Glomerular endothelial cell (primary cell): ENCODE data around the gene SERPINA1. TPM values are rescaled to one million over a fixed set of nuclear protein-coding genes. Genes with fewer than 3 reads are reported as not detected.
"Not testable (repeated sequence)": the region's sequence is repeated elsewhere in the genome, so short reads cannot be mapped to it uniquely, and the experiment has no call there.

Experiments used
- DNase-seq: peaks from one replicate; pipeline ENCODE4 v3.0.0-alpha.2; 2011; ENCODE audit warnings: low read depth, low spot score; ENCODE audit errors: extremely low read depth
- total RNA-seq: library from RNA; depleted of rRNA; stranded (reverse); fragments of >200 nt; gene quantifications from 2 replicates; pipeline ENCODE4 v1.2.3, GENCODE V29; 2015

The SERPINA1 gene
- total RNA-seq, 1 donor from 2014 or later: 0.88 TPM

DNA sequence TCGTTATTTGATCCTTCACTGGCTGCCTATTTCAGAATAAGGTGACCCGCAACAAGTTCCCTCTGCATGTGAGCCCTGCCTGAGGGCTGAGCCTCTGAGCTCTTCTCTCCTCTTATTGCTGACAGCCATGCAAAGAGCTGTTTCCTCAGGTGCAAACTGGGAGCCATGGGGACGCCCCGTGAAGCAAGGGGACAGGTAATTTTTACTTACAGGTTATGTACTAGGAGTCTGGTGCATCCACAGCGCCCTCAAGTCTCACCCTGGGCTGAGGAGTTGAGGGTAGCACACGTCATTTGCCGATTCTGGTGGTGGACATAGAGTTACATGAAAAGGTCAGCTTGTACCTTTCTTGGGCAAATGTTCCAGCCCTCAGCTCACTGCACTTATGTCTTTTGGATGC, 39.1 kb downstream of the SERPINA1 start:
- no peak for DNase-seq

DNA sequence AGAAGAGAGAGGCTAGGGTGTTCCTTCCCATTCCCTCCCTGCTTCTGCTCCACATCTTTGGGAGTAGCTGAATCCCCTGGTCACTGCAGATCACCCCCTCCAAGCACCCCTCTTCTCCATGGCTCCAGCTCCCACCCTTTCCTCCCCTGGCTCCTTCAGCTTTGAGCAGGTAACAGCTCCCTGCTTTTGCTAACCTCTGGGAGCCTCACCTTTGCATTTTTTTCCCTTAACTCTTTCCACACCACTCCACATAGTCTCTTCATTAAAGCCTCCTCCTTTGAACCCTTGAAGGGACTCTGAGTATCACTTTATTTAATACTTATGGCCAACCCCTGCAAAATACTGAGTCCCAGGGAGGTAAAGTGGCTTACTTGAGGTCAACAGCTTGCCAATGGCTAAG, 39.6 kb downstream of the SERPINA1 start:
- DNase-seq: no peak

DNA sequence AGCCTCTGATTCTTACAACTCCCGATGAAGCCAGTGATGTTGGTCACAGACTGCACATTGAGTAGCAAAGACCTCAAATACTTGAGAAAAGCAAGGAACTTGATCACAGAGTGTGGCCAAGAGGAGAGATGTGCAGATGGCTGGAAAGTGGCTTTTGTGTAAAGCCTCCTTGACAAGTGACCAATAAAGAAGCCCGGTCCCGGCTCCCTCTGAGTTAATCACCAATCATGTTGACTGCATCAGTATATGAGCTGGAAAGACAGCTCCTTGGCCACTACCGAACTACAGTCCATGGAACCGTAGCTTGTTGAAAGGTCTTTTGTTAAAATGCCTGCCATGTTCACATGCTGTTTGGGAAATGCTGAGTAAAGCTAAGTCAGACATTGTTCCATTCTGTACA, 41.6 kb downstream of the SERPINA1 start:
- DNase-seq: no peak

DNA sequence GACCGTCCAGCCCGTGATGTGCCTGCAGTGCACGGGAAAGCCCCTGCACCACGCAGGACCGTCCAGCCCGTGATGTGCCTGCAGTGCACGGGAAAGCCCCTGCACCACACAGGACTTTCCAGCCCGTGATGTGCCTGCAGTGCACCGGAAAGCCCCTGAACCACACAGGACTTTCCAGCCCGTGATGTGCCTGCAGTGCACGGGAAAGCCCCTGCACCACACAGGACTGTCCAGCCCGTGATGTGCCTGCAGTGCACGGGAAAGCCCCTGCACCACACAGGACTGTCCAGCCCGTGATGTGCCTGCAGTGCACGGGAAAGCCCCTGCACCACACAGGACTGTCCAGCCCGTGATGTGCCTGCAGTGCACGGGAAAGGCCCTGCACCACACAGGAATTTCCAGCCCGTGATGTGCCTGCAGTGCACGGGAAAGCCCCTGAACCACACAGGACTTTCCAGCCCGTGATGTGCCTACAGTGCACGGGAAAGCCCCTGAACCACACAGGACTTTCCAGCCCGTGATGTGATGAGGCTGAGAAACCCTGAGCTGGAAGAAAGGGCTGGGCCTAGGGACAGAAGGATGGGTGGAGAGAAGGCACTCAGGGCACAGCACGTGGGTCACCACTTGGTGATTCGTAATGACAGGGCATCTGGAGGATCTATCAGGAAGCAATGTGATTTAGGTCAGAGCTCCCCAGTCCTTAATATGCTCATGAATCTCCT, 42.2 kb downstream of the SERPINA1 start:
- DNase-seq: not testable (repeated sequence)

DNA sequence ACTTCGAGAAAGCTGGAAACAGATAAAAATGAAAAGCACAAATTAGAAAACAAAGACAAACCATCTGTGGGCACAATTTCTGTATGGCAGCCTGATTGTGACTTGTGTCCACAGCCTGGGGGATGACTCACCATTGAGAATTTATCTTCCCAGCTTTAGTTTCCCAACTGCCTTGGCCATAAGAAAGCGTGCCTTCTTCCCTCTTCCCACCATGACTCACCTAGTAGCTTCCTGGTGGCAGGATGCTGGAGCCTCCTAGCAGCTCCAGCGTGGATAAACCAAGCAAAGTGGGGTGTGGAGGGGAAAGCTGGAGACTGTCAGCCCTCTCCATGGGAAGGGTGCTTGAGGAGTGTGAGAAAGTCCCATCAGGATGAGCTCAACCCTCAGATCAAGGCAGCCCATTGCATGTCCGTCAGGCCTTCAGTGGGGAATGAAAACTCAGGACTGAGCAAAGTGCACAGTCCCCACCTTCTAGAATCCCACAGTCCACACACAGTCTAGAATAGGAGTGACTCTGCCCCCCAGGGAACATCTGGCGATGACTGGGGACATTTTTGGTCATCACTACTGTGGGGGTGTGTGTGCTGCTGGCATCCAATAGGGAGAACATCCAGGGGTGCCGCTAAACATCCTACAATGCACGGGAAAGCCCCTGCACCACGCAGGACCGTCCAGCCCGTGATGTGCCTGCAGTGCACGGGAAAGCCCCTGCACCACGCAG, 42.9 kb downstream of the SERPINA1 start:
- DNase-seq: no peak

DNA sequence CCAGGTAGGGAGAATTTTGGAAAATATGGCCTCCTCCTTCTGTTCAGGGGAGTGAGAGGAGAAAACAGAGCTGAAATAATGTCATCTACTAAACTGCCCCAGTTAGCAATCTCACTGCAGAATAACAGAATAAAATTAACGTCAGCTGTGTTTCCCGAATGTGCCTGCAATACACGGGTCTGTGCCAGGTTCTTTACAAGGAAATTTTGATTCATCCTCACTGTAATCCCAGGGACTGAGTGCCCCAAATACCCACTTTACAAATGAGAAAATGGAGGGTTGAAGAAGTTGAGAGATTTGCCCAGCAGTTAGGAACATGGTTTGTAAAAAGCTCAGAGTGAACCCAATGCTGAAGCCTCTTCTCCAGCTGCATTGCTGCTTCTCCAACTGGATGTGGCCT, 44.0 kb downstream of the SERPINA1 start:
- DNase-seq: no peak

DNA sequence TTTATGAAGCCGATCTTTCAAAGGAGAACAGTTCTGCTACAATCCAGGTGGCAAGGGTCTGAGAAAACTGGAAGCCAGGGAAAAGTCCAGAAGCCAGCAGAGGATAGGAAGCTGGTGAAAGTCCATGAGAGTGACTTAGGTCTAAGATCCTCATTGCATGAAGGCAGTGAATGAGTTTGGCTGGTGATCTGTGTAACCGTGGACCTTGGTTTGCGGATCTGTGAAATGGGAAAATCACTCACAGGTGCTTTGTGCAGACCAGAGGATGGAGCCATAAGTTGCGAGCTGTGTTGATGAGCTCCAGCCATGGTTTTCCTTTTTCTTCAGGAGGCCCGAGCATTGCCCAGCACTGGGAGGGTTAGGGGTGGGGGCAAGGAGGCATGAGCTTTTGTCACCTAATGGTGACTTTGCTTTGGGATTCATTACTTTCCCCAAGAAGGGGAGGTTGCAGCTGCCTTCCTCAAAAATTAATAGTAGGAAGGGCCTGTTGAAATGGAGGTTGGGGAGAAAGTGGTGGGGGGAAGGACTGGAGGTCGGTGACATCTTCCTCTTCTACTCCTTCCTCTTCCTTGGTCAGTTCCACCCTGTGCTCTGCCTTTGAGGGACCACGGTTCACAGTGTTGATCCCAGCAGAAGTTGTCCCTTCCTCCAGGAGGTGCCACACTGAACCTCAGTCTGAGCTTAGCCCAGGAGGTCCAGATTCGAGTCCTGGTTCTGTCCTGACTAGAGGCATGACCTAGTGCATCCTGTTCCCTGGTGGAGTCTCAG, 45.0 kb downstream of the SERPINA1 start:
- DNase-seq: no peak

DNA sequence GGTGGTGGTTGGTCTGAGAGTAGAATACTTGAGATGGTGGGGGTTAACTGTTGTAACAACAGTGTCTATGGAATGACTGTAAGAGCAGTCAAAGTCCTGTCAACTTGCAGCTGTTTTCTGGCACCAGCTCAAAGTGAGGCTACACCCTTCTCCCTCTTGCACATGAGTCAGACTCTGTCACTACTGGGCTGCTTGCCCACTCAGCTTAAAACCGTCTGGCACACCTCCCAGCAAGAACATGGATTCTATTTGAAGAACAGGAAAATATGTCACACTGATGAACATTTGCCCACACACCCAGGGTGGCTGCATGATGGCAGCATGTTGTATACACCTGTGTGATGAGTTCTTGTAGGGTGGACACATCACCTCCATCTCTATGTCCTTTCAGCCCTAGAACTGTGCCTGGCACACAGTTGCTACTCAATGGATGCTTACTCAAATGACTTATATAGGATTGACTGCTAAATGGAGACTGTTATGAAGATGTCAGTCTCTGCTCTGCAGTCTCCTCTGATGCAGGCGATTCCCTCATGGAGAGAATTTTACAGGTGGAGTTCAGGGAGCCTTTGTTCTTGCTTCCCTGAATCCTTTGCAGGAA, 46.0 kb downstream of the SERPINA1 start:
- DNase-seq: no peak

DNA sequence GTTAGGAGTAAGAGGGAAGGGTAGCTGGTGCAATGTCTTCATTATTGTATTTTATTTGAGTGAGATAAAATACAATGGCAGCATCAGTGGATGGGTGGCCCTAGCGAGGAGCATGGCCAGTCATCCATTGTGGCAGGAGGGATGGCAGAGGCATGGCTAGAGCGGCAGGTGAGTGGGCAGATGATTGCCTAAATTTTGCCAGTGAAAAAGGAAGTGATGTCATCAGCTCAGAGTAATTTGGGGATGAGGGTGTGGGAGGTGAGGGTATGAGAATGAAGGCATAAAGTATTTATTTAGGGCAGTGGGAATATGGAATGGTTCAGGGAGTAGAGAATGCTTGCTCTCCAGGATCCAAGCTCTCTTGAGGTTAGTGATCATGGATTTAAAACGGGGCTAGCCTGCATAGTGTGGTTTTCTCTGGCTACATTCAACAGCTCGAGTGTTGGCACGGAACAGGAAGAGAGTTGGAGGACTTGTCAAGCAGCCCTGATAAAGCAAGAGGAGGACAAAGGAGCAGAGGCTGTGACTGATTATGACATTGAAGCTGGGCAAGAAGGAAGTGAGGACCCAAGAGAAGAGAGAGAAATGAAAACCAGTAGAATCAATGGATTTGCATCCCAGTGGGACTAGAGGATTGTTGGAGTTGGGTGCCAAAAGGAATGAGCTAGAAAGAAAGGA, 46.6 kb downstream of the SERPINA1 start:
- no peak for DNase-seq

DNA sequence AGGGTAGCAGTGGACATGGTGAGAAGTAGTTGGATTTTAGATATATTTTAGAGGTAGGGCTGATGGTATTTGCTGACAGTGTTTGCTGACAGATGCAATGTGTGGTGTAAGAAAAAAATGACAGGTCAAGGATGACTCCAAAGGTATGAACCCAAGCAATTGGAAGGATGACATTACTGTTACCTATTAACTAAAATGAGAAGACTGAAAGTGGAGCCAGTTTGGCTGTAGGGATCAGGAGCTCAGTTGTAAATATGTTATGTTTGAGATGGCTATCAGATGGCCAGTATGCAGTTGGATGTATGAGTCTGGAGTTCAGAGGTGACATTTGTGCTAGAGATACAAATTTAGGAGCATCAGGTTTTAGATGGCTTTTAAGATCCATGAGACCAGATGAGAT, 47.9 kb downstream of the SERPINA1 start:
- DNase-seq: no peak

DNA sequence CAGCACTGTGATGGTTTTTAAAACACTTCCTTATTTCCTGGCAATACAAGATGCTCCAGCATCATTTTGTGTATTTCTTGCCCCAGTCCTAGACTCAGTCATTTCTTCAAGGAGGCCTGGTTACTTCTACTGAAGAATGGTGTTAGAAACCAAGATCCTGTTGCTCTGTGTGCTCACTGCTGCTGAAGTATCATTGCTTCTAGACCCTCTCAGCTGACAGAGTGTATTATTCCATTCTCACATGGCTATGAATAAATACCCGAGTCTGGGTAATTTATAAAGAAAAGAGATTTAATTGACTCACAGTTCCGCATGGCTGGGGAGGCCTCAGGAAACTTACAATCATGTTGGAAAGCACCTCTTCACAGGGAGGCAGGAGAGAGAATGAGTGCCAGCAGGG, 50.4 kb downstream of the SERPINA1 start:
- no peak for DNase-seq

DNA sequence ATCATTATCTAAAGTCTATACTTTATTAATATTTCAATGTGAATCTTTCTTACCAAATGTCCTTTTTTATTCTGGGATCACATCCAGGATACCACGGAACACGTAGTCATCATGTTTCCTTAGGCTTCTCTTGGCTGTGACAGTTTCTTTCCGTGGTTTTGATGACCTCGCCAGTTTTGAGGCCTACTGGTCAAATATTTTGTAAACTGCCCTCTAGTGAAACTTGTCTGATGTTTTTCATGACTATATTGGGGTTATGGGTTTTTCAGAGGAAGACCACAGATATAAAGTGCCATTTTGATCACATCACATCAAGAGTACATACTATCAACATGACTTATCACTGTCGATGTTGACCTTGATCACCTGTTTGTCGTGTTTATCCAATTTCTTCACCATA, 51.1 kb downstream of the SERPINA1 start:
- DNase-seq: no peak

DNA sequence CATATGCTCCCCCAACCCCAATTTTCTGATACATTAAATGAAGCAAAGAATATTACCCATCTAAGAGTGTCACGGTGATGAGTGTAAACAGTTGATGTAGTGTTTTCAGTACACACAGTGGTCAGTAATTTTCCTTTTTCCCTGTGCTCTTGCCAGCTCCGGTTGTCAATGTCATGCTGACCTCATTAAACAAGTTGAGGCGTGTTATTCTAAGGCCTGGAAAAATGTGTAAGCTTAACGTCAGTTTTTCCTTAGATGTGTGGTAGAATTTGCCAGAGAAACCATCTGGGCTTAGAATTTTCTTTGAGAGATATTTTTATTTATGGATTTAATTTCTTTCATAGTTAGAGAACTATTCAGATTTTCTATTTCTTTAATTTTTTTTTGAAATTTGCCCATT, 53.5 kb downstream of the SERPINA1 start:
- DNase-seq: no peak

DNA sequence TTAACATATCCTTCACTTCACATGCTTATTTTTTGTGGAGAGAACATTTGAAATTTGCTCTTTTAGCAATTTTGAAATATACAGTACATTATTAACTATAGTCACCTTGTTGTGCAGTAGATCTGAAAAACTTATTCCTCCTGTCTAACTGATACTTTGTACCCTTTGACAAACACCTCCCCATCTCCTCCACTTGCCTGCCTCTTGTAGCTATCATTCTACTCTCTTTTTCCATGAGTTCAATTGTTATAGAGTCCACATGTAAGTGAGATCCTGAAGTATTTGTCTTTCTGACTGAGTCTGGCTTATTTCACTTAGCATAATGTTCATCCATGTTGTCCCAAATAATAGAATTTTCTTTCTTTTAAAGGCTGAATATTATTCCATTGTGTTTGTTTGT, 55.8 kb downstream of the SERPINA1 start:
- DNase-seq: no peak

DNA sequence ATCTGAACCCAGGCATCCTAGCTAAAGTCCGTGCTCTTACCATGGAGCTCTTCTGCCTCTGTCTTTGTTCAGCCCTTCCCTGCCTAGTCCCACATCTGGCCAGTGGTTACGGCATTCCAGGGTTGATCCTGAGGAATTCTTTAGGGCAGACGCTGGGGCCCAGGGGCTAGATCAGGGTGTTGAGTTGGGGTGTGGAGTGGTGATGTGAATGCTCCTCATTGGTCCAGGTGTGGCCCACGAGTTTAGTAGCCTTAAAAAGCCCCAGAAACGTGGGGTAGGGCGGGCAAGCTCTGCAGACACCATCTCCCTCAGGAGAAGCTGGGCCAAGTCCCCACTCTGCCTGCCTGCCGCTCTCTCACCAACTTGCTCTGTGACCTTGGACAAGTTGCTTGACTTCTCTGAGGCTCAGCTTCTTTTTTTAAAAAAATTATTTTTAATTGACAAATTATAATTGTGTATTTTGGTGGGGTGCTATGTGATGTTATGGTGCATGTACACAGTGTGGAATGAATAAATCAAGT, 56.3 kb downstream of the SERPINA1 start:
- no peak for DNase-seq

DNA sequence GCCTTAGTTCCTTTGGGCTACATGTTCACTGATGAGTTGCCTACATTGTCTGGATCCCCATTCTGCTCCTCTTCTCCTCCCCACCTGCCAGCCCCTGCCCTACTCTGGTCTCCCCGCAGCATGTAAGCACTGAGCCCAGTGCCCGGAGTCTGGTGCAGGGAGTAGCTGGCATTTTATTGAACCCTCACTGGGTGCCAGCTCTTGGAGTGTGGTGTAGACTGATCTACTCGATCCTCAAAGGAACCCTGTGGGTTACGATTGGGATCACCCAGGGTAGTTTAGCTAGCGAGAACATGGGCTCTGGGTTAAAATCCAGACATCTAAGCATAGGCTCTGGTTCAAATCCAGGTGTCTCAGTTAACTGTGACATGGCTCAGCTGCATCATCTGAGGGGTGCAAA, 56.9 kb downstream of the SERPINA1 start:
- DNase-seq: no peak

DNA sequence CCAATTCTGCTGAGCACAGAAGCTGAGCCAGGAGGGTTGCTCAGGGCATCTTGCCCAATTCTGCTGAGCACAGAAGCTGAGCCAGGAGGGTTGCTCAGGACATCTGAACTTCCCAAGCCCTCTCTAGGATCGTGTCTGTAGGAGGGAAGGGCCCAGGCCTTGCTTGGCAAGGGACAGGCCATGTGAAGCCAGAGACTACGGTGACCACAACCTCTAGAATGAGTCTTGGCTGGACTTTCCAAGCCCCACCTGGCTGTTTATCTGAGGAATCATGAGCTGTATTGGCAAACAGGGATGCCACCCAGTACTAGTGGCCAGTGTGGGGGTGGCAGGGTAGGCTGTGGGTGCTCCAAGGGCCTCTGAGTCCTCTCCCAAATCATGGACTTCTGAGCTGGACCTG, 57.5 kb downstream of the SERPINA1 start:
- DNase-seq: no peak

DNA sequence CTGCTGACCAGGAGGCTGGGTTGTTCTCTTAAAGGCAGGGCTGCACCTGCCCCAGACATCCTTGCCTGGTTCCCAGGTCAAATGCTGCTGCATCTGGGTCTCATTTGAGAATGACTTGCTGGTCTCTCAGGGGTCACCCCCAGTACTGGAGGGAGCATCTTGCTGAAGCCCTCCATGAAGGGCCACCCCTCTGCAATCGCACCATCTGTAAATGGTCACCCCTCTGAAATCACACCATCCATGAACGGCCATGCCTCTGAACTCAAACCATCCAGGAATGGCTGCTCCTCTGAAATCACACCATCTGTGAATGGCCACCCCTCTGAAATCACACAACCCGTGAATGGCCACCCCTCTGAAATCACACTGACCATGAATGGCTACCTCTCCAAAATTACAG, 58.0 kb downstream of the SERPINA1 start:
- no peak for DNase-seq

DNA sequence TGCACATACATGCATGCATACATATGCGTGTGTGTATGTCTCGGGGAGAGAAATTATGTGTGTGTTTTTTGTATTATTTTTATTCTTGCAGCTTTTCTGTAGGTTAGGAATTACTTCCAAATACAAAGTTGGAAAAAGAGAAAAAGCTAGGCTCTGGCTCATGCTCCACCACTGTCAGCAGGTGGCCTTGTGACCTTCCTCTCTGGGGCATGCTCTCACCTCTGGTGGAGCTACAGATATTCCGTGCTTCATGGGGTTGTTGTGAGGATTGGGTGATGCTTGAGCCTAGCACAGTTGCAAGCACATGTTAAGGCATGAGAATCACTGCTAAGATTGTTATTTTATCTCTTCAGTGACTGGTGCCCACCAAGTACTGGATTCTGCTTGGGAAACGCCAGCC, 58.5 kb downstream of the SERPINA1 start:
- no peak for DNase-seq

DNA sequence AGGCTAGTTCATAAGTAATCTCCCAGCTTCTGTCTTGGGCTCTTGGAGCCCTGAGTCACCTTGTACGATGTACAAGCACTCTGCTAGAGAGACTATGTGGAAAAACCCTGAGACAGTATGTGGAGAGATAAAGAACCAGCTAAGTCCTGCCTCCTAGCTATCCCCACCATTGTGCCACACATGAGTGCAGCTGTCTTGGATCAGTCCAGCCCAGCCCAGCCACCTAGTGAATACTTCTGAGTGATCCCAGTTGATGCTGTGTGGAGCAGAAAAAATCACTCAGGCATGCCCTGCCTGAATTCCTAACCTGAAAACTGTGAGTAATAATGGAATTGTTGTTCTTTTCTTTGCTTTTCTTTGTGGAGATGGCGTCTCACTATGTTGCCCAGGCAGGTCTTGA, 60.2 kb downstream of the SERPINA1 start:
- DNase-seq: no peak
